OCI-M1 (cell line): ENCODE data around the gene SEMA3B.

Experiments used
- DNase-seq: peaks from one replicate; lab custom pipeline; 2025; lab: John Stamatoyannopoulos, UW

SEMA3B gene

DNA sequence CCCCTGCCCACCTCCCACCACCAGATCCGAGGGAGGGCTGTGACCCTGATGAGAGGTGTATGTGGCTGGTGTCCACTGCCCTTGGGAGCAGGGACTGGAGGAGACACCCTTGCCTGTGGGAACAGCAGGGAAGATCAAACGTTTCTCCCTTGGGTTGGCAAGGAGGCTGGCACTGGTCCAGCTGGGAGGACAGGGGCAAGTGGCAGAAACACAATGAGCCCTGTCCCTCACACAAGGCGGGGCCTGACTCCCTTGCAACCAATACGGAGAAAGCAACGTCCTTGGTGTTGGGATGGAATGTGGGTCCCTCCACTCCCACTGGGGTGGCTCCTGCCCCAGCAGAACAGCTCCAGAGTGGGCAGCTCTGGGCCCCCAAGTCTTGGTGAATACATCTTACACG is 48.4 kb downstream of the SEMA3B start:
- no peak for DNase-seq

DNA sequence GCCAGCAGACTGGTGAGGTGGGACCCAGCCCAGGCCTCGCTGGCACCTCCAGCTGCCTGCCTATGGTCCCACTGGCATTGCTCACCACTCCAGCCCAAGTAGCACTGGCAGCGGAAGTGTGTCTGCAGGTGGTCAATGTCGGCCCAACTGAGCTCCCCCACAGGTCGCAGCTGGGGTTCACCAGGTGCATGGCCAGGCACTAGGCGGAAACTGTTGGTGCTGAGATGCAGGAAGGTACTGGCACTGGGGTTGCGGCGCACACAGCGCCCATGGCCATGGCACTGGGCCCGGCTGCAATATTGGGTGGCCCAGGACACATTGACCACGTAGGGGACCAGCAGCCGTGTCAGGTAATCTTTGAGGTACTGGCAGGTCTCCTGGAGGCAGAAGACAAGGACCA is 49.2 kb downstream of the SEMA3B start:
- DNase-seq = no peak

- DNase-seq = no peak
Observed at GRCh38 chr3:50318615-50319014, 49.7 kb downstream of the SEMA3B start.

DNA sequence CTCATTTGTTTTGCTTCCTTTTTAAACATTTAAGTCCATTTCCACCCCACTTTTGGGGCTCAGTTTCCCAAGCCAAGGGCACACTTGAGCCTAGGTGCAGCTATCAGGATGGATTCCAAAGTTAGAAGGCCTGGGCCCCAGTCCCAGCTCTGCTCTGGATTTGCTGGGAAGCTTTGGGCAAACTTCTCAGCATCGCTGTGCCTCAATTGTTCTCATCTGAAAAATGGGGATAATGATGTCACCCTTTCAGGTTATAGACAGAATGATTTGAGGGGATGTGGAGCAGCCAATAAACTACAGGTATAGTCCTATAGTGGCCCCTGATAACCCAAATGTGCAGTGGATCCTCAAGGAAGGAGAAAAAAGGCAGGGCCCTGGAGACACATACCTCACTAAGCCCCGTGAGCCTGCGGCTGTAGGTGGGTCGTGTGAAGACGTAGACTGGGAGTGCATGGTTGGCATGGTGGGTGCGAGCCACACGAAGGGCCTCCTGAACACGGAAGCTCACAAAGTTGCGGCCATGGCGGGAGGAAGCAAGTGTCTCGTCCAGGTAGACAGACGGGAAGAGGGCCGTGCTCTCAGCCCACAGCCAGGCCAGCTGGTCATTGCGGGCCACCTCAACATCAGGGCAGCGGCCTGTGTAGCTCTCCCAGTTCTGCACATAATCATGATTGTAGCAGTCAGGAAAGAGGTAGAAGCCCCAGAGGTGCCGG is 50.4 kb downstream of the SEMA3B start:
- no peak for DNase-seq

DNA sequence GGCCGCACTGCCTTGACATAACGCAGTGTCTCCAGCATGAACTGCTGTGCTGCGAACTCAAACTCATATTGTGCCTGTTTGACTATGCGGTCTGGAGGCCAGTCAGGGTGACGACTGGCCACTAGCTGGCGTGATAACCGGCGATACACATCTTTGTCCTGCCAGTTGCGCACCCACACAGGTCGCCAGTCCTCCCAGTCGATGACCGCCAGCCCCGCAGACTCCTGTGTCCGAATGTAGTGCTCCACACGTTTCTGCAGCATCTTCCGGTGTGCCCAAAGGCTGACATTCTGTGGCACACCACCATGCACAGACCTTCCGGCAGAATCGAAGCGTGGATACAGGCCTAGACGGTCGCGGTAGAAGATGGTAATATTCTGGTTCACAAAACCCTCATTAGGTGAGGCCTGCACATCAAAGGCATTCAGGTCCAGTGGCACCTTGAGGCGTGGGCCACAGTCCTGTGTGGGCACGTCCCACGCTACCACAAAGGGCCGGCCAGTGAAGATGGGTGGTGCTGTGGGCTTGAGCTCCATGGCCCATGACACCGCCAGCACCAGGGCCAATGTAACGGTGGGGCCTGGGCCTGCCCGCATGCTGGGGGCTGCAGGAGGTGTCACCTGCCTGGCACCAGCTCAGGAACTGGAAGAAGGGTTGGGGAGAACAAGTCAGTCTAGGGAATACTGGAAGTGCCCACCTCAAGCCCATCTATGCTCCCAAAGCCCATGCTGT is 51.1 kb downstream of the SEMA3B start:
- no peak for DNase-seq

DNA sequence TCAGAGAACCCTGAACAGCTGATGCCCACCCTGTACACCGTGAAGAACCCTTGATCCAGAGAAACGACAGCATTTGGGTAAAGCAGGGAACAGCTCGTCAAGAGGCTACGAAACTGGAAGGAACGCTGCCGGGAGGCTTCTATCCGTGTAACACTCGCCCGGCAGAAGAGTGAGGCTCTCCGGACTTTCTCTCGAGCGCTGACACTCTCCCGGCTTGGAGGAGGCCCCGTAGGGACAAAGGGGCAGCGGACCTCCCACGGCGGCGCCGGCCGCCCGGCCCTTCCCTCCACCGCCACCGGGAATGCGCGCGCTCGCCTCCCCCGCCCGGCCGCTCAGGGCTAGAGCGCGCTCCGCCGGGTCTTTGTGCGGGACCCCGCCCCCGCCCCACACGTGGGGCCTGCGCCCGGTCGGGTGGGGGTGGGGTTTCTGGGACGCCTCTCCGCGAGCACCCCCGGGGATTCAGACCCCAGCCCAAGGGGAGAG is 51.9 kb downstream of the SEMA3B start:
- peak; percentile 79 for DNase-seq

GRCh38 chr3:50321336-50322114 is 52.6 kb downstream of the SEMA3B start:
- DNase-seq = peak; percentile 87

- DNase-seq = no peak
Observed at GRCh38 chr3:50322115-50322385, 53.1 kb downstream of the SEMA3B start.

- no peak for DNase-seq
Observed at GRCh38 chr3:50322386-50323091, 53.6 kb downstream of the SEMA3B start, which contains the start of gene HYAL2. HYAL2 (minus strand) TSS chr3:50322745; CDS start chr3:50320489, 2,256 bp downstream.

- no peak for DNase-seq
Observed at GRCh38 chr3:50323092-50323600, 54.2 kb downstream of the SEMA3B start.

GRCh38 chr3:50323614-50324199 is 54.8 kb downstream of the SEMA3B start:
- DNase-seq = no peak

- peak; percentile 72 for DNase-seq
Observed at GRCh38 chr3:50324351-50325112, 55.6 kb downstream of the SEMA3B start.

GRCh38 chr3:50325113-50325480 is 56.1 kb downstream of the SEMA3B start:
- DNase-seq = no peak

DNA sequence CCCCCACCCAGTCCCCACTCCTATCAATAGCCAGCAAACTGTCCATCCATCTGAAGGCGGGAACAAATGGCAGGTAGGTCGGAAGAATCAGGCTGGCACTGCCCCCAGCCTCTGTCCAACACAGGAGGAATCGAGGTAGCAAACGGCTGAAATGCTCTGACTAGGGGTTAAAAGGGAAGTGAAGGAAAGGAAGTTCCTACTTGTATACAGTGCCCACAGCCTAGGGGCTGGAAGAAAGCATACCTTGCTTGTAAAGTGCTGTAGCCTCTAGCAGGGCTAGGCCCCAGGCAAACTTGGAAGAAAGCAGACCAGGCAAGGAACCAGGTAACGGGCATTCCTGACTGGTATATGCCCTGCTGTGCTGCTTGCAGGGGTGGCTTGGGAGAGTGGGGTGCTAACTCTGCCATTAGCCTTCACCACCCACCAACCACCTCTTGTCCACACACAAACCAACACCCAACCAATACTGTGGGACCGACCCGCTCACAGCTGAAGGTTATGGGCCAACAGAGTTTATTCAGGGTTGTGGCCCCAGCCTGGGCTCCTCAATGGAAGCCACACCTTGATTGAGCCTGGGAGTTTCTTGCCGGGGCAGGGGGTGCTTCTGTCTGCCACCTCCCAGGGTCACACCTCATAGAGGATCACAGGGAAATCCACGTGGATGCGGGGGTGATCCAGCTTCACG is 56.7 kb downstream of the SEMA3B start:
- DNase-seq = no peak

DNA sequence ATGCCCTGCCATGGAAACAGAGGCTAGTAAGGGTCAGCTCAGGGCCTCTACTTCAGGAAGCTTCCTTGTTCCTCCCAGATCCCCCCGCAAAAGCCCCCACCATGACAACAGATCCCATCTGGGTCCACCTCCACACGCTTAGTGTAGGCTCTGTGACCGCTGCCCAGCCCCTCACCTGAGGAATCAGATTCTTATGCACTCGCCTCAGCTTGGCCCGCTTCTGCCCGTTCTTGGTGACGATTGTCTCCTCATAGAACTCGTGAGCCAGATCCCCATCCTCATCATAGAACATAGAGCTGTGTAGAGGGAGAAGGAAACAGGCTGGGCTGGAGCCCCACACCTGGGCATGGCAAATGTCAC is 57.2 kb downstream of the SEMA3B start:
- DNase-seq = no peak

GRCh38 chr3:50327129-50327528 is 58.2 kb downstream of the SEMA3B start:
- DNase-seq = no peak
